Activated CD8-positive, alpha-beta memory T cell treated with anti-CD3 and anti-CD28 coated beads, Interleukin-2, amount 50 U/mL, for 4 hours (primary cell): ENCODE measurements around the gene CHD3.

Experiments used
- DNase-seq: peaks from one replicate; pipeline ENCODE4 v3.0.0-alpha.2; 2020

Gene CHD3

GRCh38 chr17:7875804-7876370 is 12.7 kb upstream of the CHD3 start:
- DNase-seq = no peak

- no peak for DNase-seq
Measured at GRCh38 chr17:7878234-7878633, 10.4 kb upstream of the CHD3 start.

- DNase-seq = no peak
Measured at GRCh38 chr17:7880076-7880868, 8.3 kb upstream of the CHD3 start.

GRCh38 chr17:7881276-7882054 is 7.1 kb upstream of the CHD3 start:
- DNase-seq = no peak

GRCh38 chr17:7882068-7882467 is 6.5 kb upstream of the CHD3 start:
- DNase-seq = no peak

GRCh38 chr17:7882629-7883028 is 6.0 kb upstream of the CHD3 start:
- DNase-seq = no peak

GRCh38 chr17:7883781-7884386 is 4.7 kb upstream of the CHD3 start:
- DNase-seq = peak; percentile 35

GRCh38 chr17:7884581-7885366 is 3.8 kb upstream of the CHD3 start:
- peak; percentile 67 for DNase-seq

GRCh38 chr17:7885367-7886226 is 3.0 kb upstream of the CHD3 start:
- peak; percentile 47 for DNase-seq

- peak; percentile 72 for DNase-seq
Measured at GRCh38 chr17:7886227-7887037, 2.2 kb upstream of the CHD3 start.

GRCh38 chr17:7887038-7887481 is 1.5 kb upstream of the CHD3 start:
- no peak for DNase-seq

- peak; percentile 84 for DNase-seq
Measured at GRCh38 chr17:7887482-7888183, 956 bp upstream of the CHD3 start.

- peak; percentile 29 for DNase-seq
Measured at GRCh38 chr17:7889166-7889955, 772 bp downstream of the CHD3 start.

- no peak for DNase-seq
Measured at GRCh38 chr17:7893187-7893880, 4.7 kb downstream of the CHD3 start.

GRCh38 chr17:7894226-7894625 is 5.6 kb downstream of the CHD3 start:
- no peak for DNase-seq

GRCh38 chr17:7894866-7895265 is 6.3 kb downstream of the CHD3 start:
- no peak for DNase-seq

GRCh38 chr17:7897090-7897489 is 8.5 kb downstream of the CHD3 start:
- DNase-seq = no peak

- DNase-seq = no peak
Measured at GRCh38 chr17:7897773-7898172, 9.2 kb downstream of the CHD3 start.
